IMR-90 (cell line): Measurements from ENCODE around the gene ENOX1. TPM values are rescaled to one million over a fixed set of nuclear protein-coding genes. Genes with fewer than 3 reads are reported as not detected.

Experiments used
- ATAC-seq: fragments of 200-7000 bp; cut with Tn5 transposase; 2 replicates; pipeline ENCODE4 v1.9.1; 2020; ENCODE audit warnings: low read depth, mild to moderate bottlenecking, moderate library complexity
- BruUV-seq: library from RNA; stranded (reverse); fragments of 400-500 nt; replicated peaks from 2 replicates; lab custom pipeline; 2021; lab: Mats Ljungman, UMichigan
- CTCF ChIA-PET: fragments of 300-600 bp; formaldehyde crosslinking; extraction: SDS; loops from one replicate; lab custom pipeline; 2021; ENCODE audit warnings: antibody characterized with exemption; lab: Yijun Ruan, JAX
- POLR2A ChIA-PET: fragments of 300-600 bp; sonication (Branson Sonifier 250); formaldehyde crosslinking; loops from one replicate; lab custom pipeline; 2022; ENCODE audit warnings: antibody characterized with exemption; ENCODE audit not compliant: unreplicated experiment; lab: Charles Lee
- DNase-seq: peaks from one replicate; pipeline ENCODE4 v3.0.0; 2013
- H2AFZ ChIP-seq: replicated peaks from 2 replicates; pipeline ENCODE3; 2013; ENCODE audit warnings: low read length, mild to moderate bottlenecking; ENCODE audit not compliant: poor library complexity
- H2AK5ac ChIP-seq: 2 replicates; pipeline ENCODE4 v1.6.1; 2013; ENCODE audit warnings: low read depth, low read length, inconsistent platforms
- H2AK9ac ChIP-seq: replicated peaks from 2 replicates; pipeline ENCODE3; 2013; ENCODE audit warnings: mild to moderate bottlenecking, low read depth, low read length, moderate library complexity; ENCODE audit not compliant: poor library complexity
- H2BK120ac ChIP-seq: 2 replicates; pipeline ENCODE4 v1.6.1; 2013; ENCODE audit warnings: low read depth, low read length, inconsistent platforms
- H2BK15ac ChIP-seq: 3 replicates; pipeline ENCODE4 v1.6.1; 2013; ENCODE audit warnings: low read depth, low read length, inconsistent platforms
- H2BK20ac ChIP-seq: 2 replicates; pipeline ENCODE4 v1.6.1; 2013; ENCODE audit warnings: low read depth, mild to moderate bottlenecking, inconsistent platforms, low read length, moderate library complexity
- H2BK5ac ChIP-seq: 2 replicates; pipeline ENCODE4 v1.6.1; 2013; ENCODE audit warnings: mild to moderate bottlenecking, low read depth, low read length, inconsistent platforms; ENCODE audit not compliant: poor library complexity, severe bottlenecking
- H3K14ac ChIP-seq: replicated peaks from 2 replicates; pipeline ENCODE4 v1.6.1; 2013; ENCODE audit warnings: low read depth, low read length, inconsistent platforms
- H3K18ac ChIP-seq: 2 replicates; pipeline ENCODE4 v1.6.1; 2013; ENCODE audit warnings: low read depth, low read length, control low read depth
- H3K23ac ChIP-seq: 2 replicates; pipeline ENCODE4 v1.6.1; 2013; ENCODE audit warnings: low read depth, low read length, inconsistent platforms
- H3K27ac ChIP-seq: 2 replicates; pipeline ENCODE4 v1.5.1; 2013; ENCODE audit warnings: mild to moderate bottlenecking, control low read depth, low read length; ENCODE audit not compliant: insufficient read depth
- H3K27me3 ChIP-seq: 2 replicates; pipeline ENCODE4 v1.6.1; 2013; ENCODE audit warnings: low read length; ENCODE audit not compliant: control insufficient read depth, insufficient read depth
- H3K36me3 ChIP-seq: 2 replicates; pipeline ENCODE4 v1.6.1; 2013; ENCODE audit warnings: low read length, mixed read lengths; ENCODE audit not compliant: control insufficient read depth, insufficient read depth
- H3K4ac ChIP-seq: 2 replicates; pipeline ENCODE4 v1.6.1; 2013; ENCODE audit warnings: low read depth, low read length, inconsistent platforms
- H3K4me1 ChIP-seq: 2 replicates; pipeline ENCODE4 v1.6.1; 2013; ENCODE audit warnings: low read length, mixed read lengths; ENCODE audit not compliant: control insufficient read depth, insufficient read depth
- H3K4me2 ChIP-seq: 2 replicates; pipeline ENCODE4 v1.6.1; 2013; ENCODE audit warnings: low read depth, mild to moderate bottlenecking, control low read depth, low read length, moderate library complexity
- H3K4me3 ChIP-seq: 2 replicates; pipeline ENCODE4 v1.5.1; 2013; ENCODE audit warnings: low read depth, mild to moderate bottlenecking, control low read depth, low read length, moderate library complexity; ENCODE audit not compliant: insufficient read depth
- H3K56ac ChIP-seq: 2 replicates; pipeline ENCODE4 v1.6.1; 2013; ENCODE audit warnings: low read length, inconsistent platforms; ENCODE audit not compliant: insufficient read depth; ENCODE audit errors: extremely low read depth
- H3K79me1 ChIP-seq, 2 experiments: 2 replicates each; pipeline ENCODE4 v1.6.1; 2013; ENCODE audit warnings: low read length in 2 of 2, inconsistent platforms in 1 of 2, low read depth in 1 of 2
- H3K9ac ChIP-seq: 2 replicates; pipeline ENCODE4 v1.6.1; 2013; ENCODE audit warnings: low read depth, low read length, control low read depth
- H3K9me1 ChIP-seq: 2 replicates; pipeline ENCODE4 v1.6.1; 2013; ENCODE audit warnings: low read length, inconsistent platforms; ENCODE audit not compliant: insufficient read depth
- H3K9me3 ChIP-seq: 2 replicates; pipeline ENCODE4 v1.6.1; 2013; ENCODE audit warnings: low read length; ENCODE audit not compliant: control insufficient read depth, insufficient read depth
- H4K20me1 ChIP-seq: 2 replicates; pipeline ENCODE4 v1.6.1; 2013; ENCODE audit warnings: low read length, inconsistent platforms; ENCODE audit not compliant: insufficient read depth
- H4K5ac ChIP-seq: 2 replicates; pipeline ENCODE4 v1.6.1; 2013; ENCODE audit warnings: mild to moderate bottlenecking, low read depth, low read length, control low read depth
- H4K8ac ChIP-seq, 2 experiments: 2 replicates each; pipeline ENCODE4 v1.6.1; 2013; ENCODE audit warnings: low read depth in 2 of 2, low read length in 2 of 2, control low read depth in 1 of 2, inconsistent platforms in 1 of 2
- H4K91ac ChIP-seq: 2 replicates; pipeline ENCODE4 v1.6.1; 2013; ENCODE audit warnings: low read depth, low read length, inconsistent platforms; ENCODE audit not compliant: insufficient read depth
- BHLHE40 ChIP-seq: fragments of 150-350 bp; IDR thresholded peaks from 2 replicates; pipeline ENCODE4 v1.6.1; 2016; ENCODE audit warnings: mild to moderate bottlenecking, low read depth, low read length
- SMC3 ChIP-seq: fragments of 150-350 bp; IDR thresholded peaks from 2 replicates; pipeline ENCODE4 v1.6.1; 2016; ENCODE audit warnings: low read depth, mild to moderate bottlenecking, antibody characterized with exemption, low read length, moderate library complexity
- WGBS, 2 experiments: methylation state at CpG; one replicate each; pipeline versions ENCODE4 v1.1.5 to v1.1.7; 2013; ENCODE audit warnings: missing lambda C conversion rate in 2 of 2; ENCODE audit not compliant: insufficient read length in 1 of 2; ENCODE audit errors: extremely low coverage in 2 of 2; 5-methylcytosine and 5-hydroxymethylcytosine counted together
- dilution Hi-C: fragments of 300-500 bp; cut with HindIII; formaldehyde crosslinking; loops from one replicate; pipeline ENCODE4 v1.14.3; 2018; ENCODE audit warnings: low sequenced_read_pairs; ENCODE audit not compliant: unreplicated experiment
- in situ Hi-C: fragments of 300-500 bp; cut with MboI; formaldehyde crosslinking; loops from 3 replicates; pipeline ENCODE4 v1.14.3; 2019; ENCODE audit warnings: low sequenced_read_pairs, inconsistent platforms, mixed read lengths
- intact Hi-C: fragments of 100-400 bp; cut with micrococcal nuclease; formaldehyde crosslinking; loops from 2 replicates; pipeline ENCODE4 v1.10.0; 2022
- polyA plus RNA-seq, 3 experiments: library from polyadenylated mRNA; depleted of rRNA; stranded (reverse); fragments of >200 nt; gene quantifications; 2 replicates each; pipeline ENCODE4 v1.2.3, GENCODE V29; 2012; ENCODE audit warnings: low replicate concordance in 1 of 3
- total RNA-seq: library from RNA; depleted of rRNA; stranded (reverse); fragments of >200 nt; gene quantifications from 2 replicates; pipeline ENCODE4 v1.2.3, GENCODE V29; 2012

The ENOX1 gene
- total and polyA plus RNA-seq, 2 of the 4 experiments (the other 2 are of a cell fraction) = 0.99 to 1.3 TPM

- Histone ChIP-seq H3K36me3 (no peaks in the 10 kb centered on the region), H3K56ac (no peak overlapping the region), H2BK5ac (no peak overlapping the region), H3K27me3 (no peaks in the 10 kb centered on the region), H2AK5ac (no peak overlapping the region), H4K5ac (no peak overlapping the region), H4K91ac (no peak overlapping the region), H4K8ac (no peak overlapping the region), H3K9me1 (peaks cover 8% of the 10 kb centered on the region; the same call in 1 of the 2 replicates), H3K4me2 (no peak overlapping the region), H2BK15ac (peak overlapping the region; percentile 86; the same call in 1 of the 3 replicates), H4K20me1 (no peaks in the 10 kb centered on the region), H3K14ac (no peak overlapping the region), H2AFZ (no peak overlapping the region), H3K4ac (peak overlapping the region; percentile 54), H2BK20ac (no peak overlapping the region), H3K9me3 (no peaks in the 10 kb centered on the region), H3K79me1 (no peaks in the 10 kb centered on the region), H3K4me1 (peaks cover 15% of the 10 kb centered on the region), H3K27ac (no peak overlapping the region), H2BK120ac (peak overlapping the region; percentile 10; the same call in 1 of the 2 replicates), H3K18ac (no peak overlapping the region), H3K4me3 (no peak overlapping the region), H3K9ac (no peak overlapping the region), H2AK9ac (no peak overlapping the region), H3K23ac (no peak overlapping the region)
- ChIA-PET CTCF (no interaction called here), POLR2A (no interaction called here)
- BruUV-seq = no TSS peak
- DNase-seq (no peak), ATAC-seq (no peak)
- no CpG with 5 or more reads among the region's 2 CpGs for WGBS, 2 experiments
- intact Hi-C loops (no loop called here), dilution Hi-C loops (no loop called here), in situ Hi-C loops (no loop called here)
- no peak for TF ChIP-seq SMC3
- TF ChIP-seq BHLHE40 = no peak
Measured at GRCh38 chr13:43263047-43263446, 523.7 kb downstream of the ENOX1 start.
